GM19023 (cell line): ENCODE measurements around the gene B4GALNT4.
"Not testable (repeated sequence)": the region's sequence is repeated elsewhere in the genome, so short reads cannot be mapped to it uniquely, and the experiment has no call there.

Source experiments
- ATAC-seq: cut with Tn5 transposase; IDR thresholded peaks from one replicate; pipeline ENCODE4 v1.9.1; 2021; ENCODE audit warnings: mild to moderate bottlenecking, moderate library complexity; ENCODE audit not compliant: unreplicated experiment

The B4GALNT4 gene

GRCh38 chr11:405954-406795 is 36.9 kb downstream of the B4GALNT4 start:
- no peak for ATAC-seq

- ATAC-seq, result peak; percentile 55
These were observed 37.7 kb downstream of the B4GALNT4 start for GRCh38 chr11:406796-407650.

GRCh38 chr11:407651-408123 is 38.4 kb downstream of the B4GALNT4 start:
- ATAC-seq, result no peak

- ATAC-seq, result no peak
These were observed 39.1 kb downstream of the B4GALNT4 start for GRCh38 chr11:408154-409007.

- no peak for ATAC-seq
These were observed 39.8 kb downstream of the B4GALNT4 start for GRCh38 chr11:409008-409599.

- no peak for ATAC-seq
These were observed 40.5 kb downstream of the B4GALNT4 start for GRCh38 chr11:409600-410483.

- not testable (repeated sequence) for ATAC-seq
These were observed 41.4 kb downstream of the B4GALNT4 start for GRCh38 chr11:410711-411110.

GRCh38 chr11:411520-411919 is 42.2 kb downstream of the B4GALNT4 start:
- not testable (repeated sequence) for ATAC-seq

- no peak for ATAC-seq
These were observed 43.4 kb downstream of the B4GALNT4 start for GRCh38 chr11:412641-413119.

- no peak for ATAC-seq
These were observed 44.1 kb downstream of the B4GALNT4 start for GRCh38 chr11:413120-414081.

GRCh38 chr11:414318-414857 is 45.1 kb downstream of the B4GALNT4 start:
- ATAC-seq, result no peak

- ATAC-seq, result no peak
These were observed 46.3 kb downstream of the B4GALNT4 start for GRCh38 chr11:415640-416041.

- ATAC-seq, result no peak
These were observed 46.9 kb downstream of the B4GALNT4 start for GRCh38 chr11:416051-416756.

- ATAC-seq, result no peak
These were observed 47.7 kb downstream of the B4GALNT4 start for GRCh38 chr11:416757-417621.

- ATAC-seq, result no peak
These were observed 48.5 kb downstream of the B4GALNT4 start for GRCh38 chr11:417652-418342.
